CD4-positive, CD25-positive, alpha-beta regulatory T cell (primary cell): ENCODE measurements around the gene CRB1. TPM values are rescaled to one million over a fixed set of nuclear protein-coding genes. Genes with fewer than 3 reads are reported as not detected.

Experiments
- ATAC-seq, 2 donors: fragments of 150-1000 bp; cut with Tn5 transposase; one replicate each; pipeline ENCODE4 v1.10.0; 2021; ENCODE audit warnings: low read depth in 2 of 2, moderate number of reproducible peaks in 2 of 2, moderate library complexity in 1 of 2
- DNase-seq, 3 donors: peaks; one replicate each; pipeline versions ENCODE4 v3.0.0 to v3.0.0-alpha.2; 2012 to 2022; ENCODE audit warnings: mixed read lengths in 1 of 3
- H3K27ac ChIP-seq: one replicate; pipeline ENCODE4 v1.7.0; 2013; ENCODE audit warnings: mild to moderate bottlenecking, low read length; ENCODE audit not compliant: insufficient read depth, poor library complexity, severe bottlenecking
- H3K27me3 ChIP-seq: one replicate; pipeline ENCODE4 v1.7.0; 2013; ENCODE audit warnings: low read length; ENCODE audit not compliant: control insufficient read depth, insufficient read depth
- H3K36me3 ChIP-seq: one replicate; pipeline ENCODE4 v1.7.0; 2013; ENCODE audit warnings: mild to moderate bottlenecking, low read length, moderate library complexity; ENCODE audit not compliant: control insufficient read depth, insufficient read depth
- H3K4me1 ChIP-seq: 2 replicates; pipeline ENCODE4 v1.7.0; 2013; ENCODE audit warnings: mild to moderate bottlenecking, low read length; ENCODE audit not compliant: insufficient read depth, control insufficient read depth, poor library complexity, severe bottlenecking
- H3K4me3 ChIP-seq: one replicate; pipeline ENCODE4 v1.7.0; 2013; ENCODE audit warnings: low read depth, mild to moderate bottlenecking, low read length, moderate library complexity
- H3K9me3 ChIP-seq, 2 experiments: 1 replicate in 1 of 2; 2 replicates in 1 of 2; pipeline ENCODE4 v1.7.0; 2013; ENCODE audit warnings: low read length in 2 of 2, mild to moderate bottlenecking in 1 of 2, moderate library complexity in 1 of 2; ENCODE audit not compliant: control insufficient read depth in 2 of 2
- H3K27ac Mint-ChIP-seq, 3 donors: one replicate each; pipeline ENCODE4 v1.8.0; 2020 to 2022; ENCODE audit warnings: mild to moderate bottlenecking in 3 of 3, mixed read lengths in 3 of 3, moderate library complexity in 2 of 3
- H3K27me3 Mint-ChIP-seq: one replicate; pipeline ENCODE4 v1.8.0; 2022; ENCODE audit warnings: mild to moderate bottlenecking, mixed read lengths
- H3K36me3 Mint-ChIP-seq: one replicate; pipeline ENCODE4 v1.8.0; 2020; ENCODE audit warnings: mixed read lengths
- H3K4me1 Mint-ChIP-seq, 4 donors: one replicate each; pipeline ENCODE4 v1.8.0; 2020 to 2022; ENCODE audit warnings: mixed read lengths in 4 of 4, mild to moderate bottlenecking in 1 of 4
- H3K4me3 Mint-ChIP-seq, 4 donors: one replicate each; pipeline ENCODE4 v1.8.0; 2020 to 2022; ENCODE audit warnings: mild to moderate bottlenecking in 4 of 4, mixed read lengths in 4 of 4, moderate library complexity in 3 of 4
- H3K9me3 Mint-ChIP-seq, 7 donors: one replicate each; pipeline ENCODE4 v1.8.0; 2020 to 2022; ENCODE audit warnings: mixed read lengths in 7 of 7, mild to moderate bottlenecking in 3 of 7, moderate library complexity in 2 of 7
- polyA plus RNA-seq, 4 donors: library from polyadenylated mRNA; unstranded; fragments of 300-500 nt; fragmentation: Illumina TruSeq; gene quantifications; one replicate each; pipeline ENCODE4 v1.2.3, GENCODE V29; 2021
- total RNA-seq: library from RNA; stranded (reverse); gene quantifications from one replicate; pipeline ENCODE4 v1.2.3, GENCODE V29; 2022

Gene CRB1
- total and polyA plus RNA-seq, 5 donors from 2014 or later = not detected

- Mint-ChIP-seq H3K9me3 (peaks cover 0 to 4% (median 0%) of the 10 kb centered on the region in 7 donors), H3K36me3 (no peaks in the 10 kb centered on the region), H3K4me3 (no peak overlapping the region)
Measured at GRCh38 chr1:197367627-197368026, 99.6 kb downstream of the CRB1 start.

GRCh38 chr1:197374428-197374827 lies 106.4 kb downstream of the CRB1 start:
- peak in 1 of 3 donors; percentile 33 for DNase-seq
- H3K4me3 ChIP-seq = no peak overlapping the region
- Mint-ChIP-seq H3K27ac (no peak overlapping the region), H3K4me3 (no peak overlapping the region), H3K36me3 (no peaks in the 10 kb centered on the region), H3K27me3 (peaks cover 11% of the 10 kb centered on the region), H3K4me1 (peaks cover 0 to 6% (median under 1%) of the 10 kb centered on the region in 4 donors), H3K9me3 (peaks cover 0 to 1% (median 0%) of the 10 kb centered on the region in 7 donors)
- H3K36me3 ChIP-seq = no peaks in the 10 kb centered on the region
- H3K4me1 ChIP-seq = no peaks in the 10 kb centered on the region
- H3K9me3 ChIP-seq = no peaks in the 10 kb centered on the region
- H3K27ac ChIP-seq = no peak overlapping the region
- peaks cover 2% of the 10 kb centered on the region for H3K27me3 ChIP-seq
- ATAC-seq = no peak

More at GRCh38 chr1:197367627-197368026, 99.6 kb downstream of the CRB1 start:
- Mint-ChIP-seq H3K27ac (no peak overlapping the region), H3K4me1 (no peaks in the 10 kb centered on the region), H3K27me3 (no peaks in the 10 kb centered on the region)
- Histone ChIP-seq H3K9me3 (no peaks in the 10 kb centered on the region), H3K4me3 (no peak overlapping the region), H3K27ac (no peak overlapping the region), H3K4me1 (no peaks in the 10 kb centered on the region), H3K36me3 (no peaks in the 10 kb centered on the region), H3K27me3 (no peaks in the 10 kb centered on the region)
- ATAC-seq = no peak
- DNase-seq = no peak

GRCh38 chr1:197384471-197384870 lies 116.4 kb downstream of the CRB1 start:
- Mint-ChIP-seq H3K27ac (no peak overlapping the region), H3K27me3 (peaks cover 8% of the 10 kb centered on the region), H3K4me3 (no peak overlapping the region), H3K9me3 (peaks cover 0 to 3% (median 0%) of the 10 kb centered on the region in 7 donors), H3K4me1 (no peaks in the 10 kb centered on the region), H3K36me3 (no peaks in the 10 kb centered on the region)
- no peak overlapping the region for H3K4me3 ChIP-seq
- no peaks in the 10 kb centered on the region for H3K9me3 ChIP-seq
- H3K4me1 ChIP-seq = no peaks in the 10 kb centered on the region
- ATAC-seq = no peak
- peaks cover 8% of the 10 kb centered on the region for H3K27me3 ChIP-seq
- DNase-seq = no peak
- no peak overlapping the region for H3K27ac ChIP-seq
- no peaks in the 10 kb centered on the region for H3K36me3 ChIP-seq

- H3K27ac ChIP-seq = no peak overlapping the region
- Mint-ChIP-seq H3K4me3 (no peak overlapping the region), H3K36me3 (no peaks in the 10 kb centered on the region), H3K27me3 (peaks cover 12% of the 10 kb centered on the region), H3K9me3 (peaks cover 0 to 2% (median 0%) of the 10 kb centered on the region in 7 donors), H3K27ac (no peak overlapping the region), H3K4me1 (peaks cover 0 to 22% (median 9%) of the 10 kb centered on the region in 4 donors)
- no peaks in the 10 kb centered on the region for H3K4me1 ChIP-seq
- no peaks in the 10 kb centered on the region for H3K36me3 ChIP-seq
- H3K9me3 ChIP-seq = no peaks in the 10 kb centered on the region
- no peak for DNase-seq
- H3K4me3 ChIP-seq = no peak overlapping the region
- ATAC-seq = no peak
- H3K27me3 ChIP-seq = peaks cover 1% of the 10 kb centered on the region
Measured at GRCh38 chr1:197388801-197389200, 120.7 kb downstream of the CRB1 start.

- peaks cover 8% of the 10 kb centered on the region for H3K27me3 ChIP-seq
- no peaks in the 10 kb centered on the region for H3K9me3 ChIP-seq
- H3K36me3 ChIP-seq = no peaks in the 10 kb centered on the region
- ATAC-seq (no peak), DNase-seq (no peak)
- Mint-ChIP-seq H3K4me1 (peaks cover 0 to 22% (median 9%) of the 10 kb centered on the region in 4 donors), H3K4me3 (no peak overlapping the region), H3K27me3 (peaks cover 16% of the 10 kb centered on the region), H3K9me3 (no peaks in the 10 kb centered on the region), H3K27ac (peak overlapping the region in 1 of 3 donors; percentile 57), H3K36me3 (no peaks in the 10 kb centered on the region)
- no peak overlapping the region for H3K27ac ChIP-seq
- H3K4me1 ChIP-seq = no peaks in the 10 kb centered on the region
- H3K4me3 ChIP-seq = no peak overlapping the region
Measured at GRCh38 chr1:197390856-197391255, 122.8 kb downstream of the CRB1 start.

GRCh38 chr1:197391303-197392226 lies 123.5 kb downstream of the CRB1 start:
- Histone ChIP-seq H3K4me3 (no peak overlapping the region), H3K27ac (no peak overlapping the region), H3K36me3 (no peaks in the 10 kb centered on the region), H3K27me3 (peaks cover 8% of the 10 kb centered on the region), H3K9me3 (no peaks in the 10 kb centered on the region), H3K4me1 (no peaks in the 10 kb centered on the region)
- ATAC-seq = no peak
- peak overlapping the region in 2 of 3 donors; percentile 6 to 57 for H3K27ac Mint-ChIP-seq
- no peaks in the 10 kb centered on the region for H3K9me3 Mint-ChIP-seq
- peaks cover 0 to 22% (median 9%) of the 10 kb centered on the region in 4 donors for H3K4me1 Mint-ChIP-seq
- H3K4me3 Mint-ChIP-seq = no peak overlapping the region
- peaks cover 16% of the 10 kb centered on the region for H3K27me3 Mint-ChIP-seq
- H3K36me3 Mint-ChIP-seq = no peaks in the 10 kb centered on the region
- DNase-seq = peak in 1 of 3 donors; percentile 50

GRCh38 chr1:197392541-197392940 lies 124.5 kb downstream of the CRB1 start:
- Histone ChIP-seq H3K4me1 (no peaks in the 10 kb centered on the region), H3K9me3 (no peaks in the 10 kb centered on the region), H3K36me3 (no peaks in the 10 kb centered on the region), H3K27ac (no peak overlapping the region), H3K4me3 (no peak overlapping the region), H3K27me3 (peaks cover 8% of the 10 kb centered on the region)
- Mint-ChIP-seq H3K36me3 (no peaks in the 10 kb centered on the region), H3K9me3 (no peaks in the 10 kb centered on the region), H3K27me3 (peaks cover 16% of the 10 kb centered on the region), H3K4me3 (no peak overlapping the region), H3K4me1 (peaks cover 0 to 22% (median 9%) of the 10 kb centered on the region in 4 donors), H3K27ac (no peak overlapping the region)
- ATAC-seq (no peak), DNase-seq (no peak)
